BE2C (cell line): ENCODE measurements around the gene TTLL11.

Experiments used
- DNase-seq: peaks from one replicate; pipeline ENCODE4 v3.0.0-alpha.2; 2020
- H3K27me3 ChIP-seq: fragments of 250-450 bp; sonication (Bioruptor Pico); 2 replicates; pipeline ENCODE4 v1.5.1; 2020; ENCODE audit warnings: mild to moderate bottlenecking
- H3K36me3 ChIP-seq: fragments of 250-450 bp; sonication (Bioruptor Pico); 2 replicates; pipeline ENCODE4 v1.5.1; 2020; ENCODE audit warnings: mild to moderate bottlenecking
- H3K4me1 ChIP-seq: fragments of 250-450 bp; sonication (Bioruptor Pico); 2 replicates; pipeline ENCODE4 v1.5.1; 2020
- H3K4me3 ChIP-seq: 2 replicates; pipeline ENCODE4 v1.5.1; 2011; ENCODE audit warnings: low read depth, low read length
- H3K9me3 ChIP-seq: fragments of 250-450 bp; sonication (Bioruptor Pico); 2 replicates; pipeline ENCODE4 v1.5.1; 2020
- CTCF ChIP-seq: IDR thresholded peaks from 2 replicates; pipeline ENCODE4 v1.5.1; 2012; ENCODE audit warnings: mild to moderate bottlenecking, low read depth, low read length

TTLL11 gene

GRCh38 chr9:122090287-122090883, 2.7 kb downstream of the TTLL11 start:
- Histone ChIP-seq H3K4me1 (no peaks in the 10 kb centered on the region), H3K27me3 (no peaks in the 10 kb centered on the region), H3K36me3 (no peaks in the 10 kb centered on the region), H3K4me3 (no peak overlapping the region), H3K9me3 (no peaks in the 10 kb centered on the region)
- DNase-seq = no peak
- no peak for TF ChIP-seq CTCF

DNA sequence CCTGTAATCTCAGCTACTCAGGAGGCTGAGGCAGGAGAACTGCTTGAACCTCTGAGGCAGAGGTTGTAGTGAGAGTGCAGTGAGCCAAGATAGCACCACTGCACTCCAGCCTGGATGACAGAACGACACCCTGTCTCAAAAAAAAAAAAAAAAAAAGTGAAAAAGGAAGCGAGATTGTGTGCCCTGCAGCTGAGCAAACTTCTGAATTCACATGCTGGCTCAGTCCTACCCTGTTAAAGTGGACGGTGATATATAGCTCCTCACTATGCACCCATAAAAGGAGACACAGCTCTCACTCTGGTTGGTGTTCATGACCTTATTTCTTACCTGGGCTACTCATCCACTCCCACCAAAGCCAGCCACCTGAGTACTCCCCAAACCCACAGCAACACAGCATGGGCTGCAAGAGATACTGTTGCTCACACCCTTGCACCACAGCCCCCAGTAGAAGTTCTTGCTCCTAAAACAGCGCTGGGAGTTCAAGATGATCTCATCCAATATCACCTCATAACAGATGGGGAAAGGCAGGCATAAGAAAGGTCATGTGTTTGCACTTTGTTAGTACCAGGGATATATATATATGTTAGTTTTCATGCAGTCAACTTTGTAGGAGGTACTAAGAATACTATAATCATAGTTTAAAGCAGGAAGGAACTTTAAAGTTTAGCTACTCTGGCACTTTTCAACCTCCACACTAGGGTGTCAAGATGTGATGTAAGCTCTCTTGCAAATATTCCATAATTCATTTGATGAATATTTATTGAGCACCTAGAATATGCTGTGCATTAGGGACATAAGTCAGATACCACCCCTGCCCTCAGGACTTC, 4.0 kb downstream of the TTLL11 start:
- no peak for TF ChIP-seq CTCF
- no peaks in the 10 kb centered on the region for H3K36me3 ChIP-seq
- no peaks in the 10 kb centered on the region for H3K27me3 ChIP-seq

DNA sequence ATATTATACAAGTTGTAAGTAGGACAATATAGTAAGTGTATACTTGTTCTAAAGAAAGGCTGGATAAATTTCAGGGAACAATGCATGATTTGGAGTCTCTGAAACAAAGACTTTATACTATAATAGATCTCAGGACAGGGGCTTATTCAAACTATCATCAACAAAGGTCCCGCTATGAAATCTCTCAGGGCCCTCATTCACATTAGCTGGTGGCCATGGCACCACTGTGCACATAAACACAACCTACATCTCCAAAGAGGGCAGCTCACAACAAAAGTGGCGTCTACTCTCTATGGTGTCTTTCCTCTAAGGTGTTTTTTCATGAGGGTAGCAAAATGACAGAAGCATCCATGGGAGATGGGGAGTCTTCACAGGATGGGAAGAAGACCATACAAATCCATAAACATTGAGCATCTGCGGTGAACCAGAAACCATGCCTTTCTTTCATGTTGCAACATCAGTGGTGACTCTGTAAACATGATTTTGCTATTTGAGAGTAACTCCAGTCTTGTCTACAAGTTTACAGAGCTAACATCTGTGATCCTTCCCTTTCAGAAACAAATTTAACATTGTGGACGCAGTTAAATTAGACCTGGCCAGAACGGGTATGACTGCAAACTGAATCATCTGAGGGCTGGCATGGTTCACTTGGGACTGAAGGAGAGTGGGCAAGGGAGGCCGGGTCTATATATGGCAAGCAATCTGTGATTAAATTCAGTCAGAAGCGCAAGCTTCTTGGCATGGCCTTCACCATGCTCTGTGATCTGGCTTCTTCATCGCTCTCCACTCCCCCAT, 5.5 kb downstream of the TTLL11 start:
- Histone ChIP-seq H3K36me3 (no peaks in the 10 kb centered on the region), H3K9me3 (no peaks in the 10 kb centered on the region), H3K27me3 (no peaks in the 10 kb centered on the region), H3K4me1 (0 out of 2 replicates have a peak, but pooled peaks cover 3% of the 10 kb centered on the region), H3K4me3 (no peak overlapping the region)
- no peak for DNase-seq
- no peak for TF ChIP-seq CTCF

More for the DNA sequence above, 4.0 kb downstream of the TTLL11 start:
- DNase-seq = no peak
- Histone ChIP-seq H3K4me3 (no peak overlapping the region), H3K9me3 (no peaks in the 10 kb centered on the region), H3K4me1 (0 out of 2 replicates have a peak, but pooled peaks cover 3% of the 10 kb centered on the region)

DNA sequence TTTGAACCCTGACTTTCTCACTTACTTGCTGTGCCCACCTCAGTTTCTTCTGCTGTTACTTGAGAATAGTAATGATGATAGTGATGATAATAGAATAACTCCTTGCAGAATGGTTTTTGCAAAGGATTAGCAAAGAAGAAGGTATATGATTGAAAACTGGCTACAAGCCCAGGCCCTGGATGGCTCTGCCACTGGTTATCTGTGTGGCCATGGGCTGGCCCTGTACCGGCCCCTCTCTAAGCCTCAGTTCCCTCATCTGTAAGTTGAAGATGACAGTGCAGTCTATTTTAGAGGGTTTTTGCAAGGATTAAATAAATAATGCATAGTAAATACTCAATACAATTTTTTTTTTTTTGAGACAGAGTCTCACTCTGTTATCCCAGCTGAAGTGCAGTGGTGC, 6.2 kb downstream of the TTLL11 start:
- DNase-seq = no peak
- TF ChIP-seq CTCF = no peak
- H3K4me3 ChIP-seq = no peak overlapping the region
- H3K27me3 ChIP-seq = no peaks in the 10 kb centered on the region
- 0 out of 2 replicates have a peak, but pooled peaks cover 3% of the 10 kb centered on the region for H3K4me1 ChIP-seq
- H3K9me3 ChIP-seq = no peaks in the 10 kb centered on the region
- H3K36me3 ChIP-seq = no peaks in the 10 kb centered on the region

DNA sequence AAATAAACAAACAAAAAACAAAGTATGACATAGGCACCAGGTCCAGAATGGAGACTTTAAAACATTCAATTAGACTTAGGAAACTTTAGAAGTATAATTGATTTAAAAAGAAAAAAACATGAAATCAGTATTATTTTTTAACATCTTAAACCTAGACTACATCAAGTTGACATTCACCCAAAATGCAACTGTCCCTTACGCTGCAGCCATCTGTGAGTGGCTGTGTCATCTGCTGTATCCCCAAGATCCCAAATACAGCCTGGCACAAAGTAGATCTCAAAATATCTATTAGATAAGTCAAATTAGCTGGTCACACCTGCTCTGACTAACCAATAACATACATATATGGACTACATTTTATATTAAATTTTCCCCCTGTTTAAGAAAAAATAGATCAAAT, 7.8 kb downstream of the TTLL11 start:
- DNase-seq = no peak
- H3K9me3 ChIP-seq = no peaks in the 10 kb centered on the region
- H3K4me1 ChIP-seq = 0 out of 2 replicates have a peak, but pooled peaks cover 3% of the 10 kb centered on the region
- no peaks in the 10 kb centered on the region; the same call in 1 of the 2 replicates for H3K36me3 ChIP-seq
- H3K4me3 ChIP-seq = no peak overlapping the region
- no peak for TF ChIP-seq CTCF
- no peaks in the 10 kb centered on the region for H3K27me3 ChIP-seq
